OCI-LY1 (cell line): Measurements from ENCODE around the gene GMDS.
"Not testable (repeated sequence)": the region's sequence is repeated elsewhere in the genome, so short reads cannot be mapped to it uniquely, and the experiment has no call there.

ENCODE experiments used
- EZH2 ChIP-seq: fragments of 200-600 bp; sonication (generic), shearing (Covaris generic); IDR thresholded peaks from 2 replicates; pipeline ENCODE4 v1.8.0; 2017; ENCODE audit warnings: borderline replicate concordance, mixed run types, mild to moderate bottlenecking, antibody characterized with exemption, low read length, moderate library complexity, mixed read lengths
- TF ChIP-seq, protein P1 (sequence below): fragments of 200-600 bp; sonication (generic), shearing (Covaris generic); IDR thresholded peaks from 2 replicates; pipeline ENCODE4 v1.5.1; 2017; ENCODE audit warnings: mild to moderate bottlenecking, antibody characterized with exemption, low read length, moderate library complexity, mixed read lengths

DNA sequence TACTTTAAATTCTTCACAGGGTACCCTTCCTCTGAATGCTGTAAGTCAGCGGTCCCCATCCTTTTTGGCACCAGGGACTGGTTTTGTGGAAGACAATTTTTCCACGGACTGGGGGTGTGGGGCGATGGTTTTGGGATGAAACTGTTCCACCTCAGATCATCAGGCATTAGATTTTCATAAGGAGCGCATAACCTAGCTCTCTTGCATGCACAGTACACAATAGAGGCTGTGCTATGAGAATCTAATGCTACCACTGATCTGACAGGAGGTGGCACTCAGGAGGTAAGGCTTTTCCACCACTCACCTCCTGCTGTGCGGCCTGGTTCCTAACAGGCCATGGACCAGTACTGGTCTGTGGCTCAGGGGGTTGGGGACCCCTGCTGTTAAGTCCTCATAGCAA lies 399.9 kb downstream of the GMDS start:
- TF ChIP-seq, protein P1, sequence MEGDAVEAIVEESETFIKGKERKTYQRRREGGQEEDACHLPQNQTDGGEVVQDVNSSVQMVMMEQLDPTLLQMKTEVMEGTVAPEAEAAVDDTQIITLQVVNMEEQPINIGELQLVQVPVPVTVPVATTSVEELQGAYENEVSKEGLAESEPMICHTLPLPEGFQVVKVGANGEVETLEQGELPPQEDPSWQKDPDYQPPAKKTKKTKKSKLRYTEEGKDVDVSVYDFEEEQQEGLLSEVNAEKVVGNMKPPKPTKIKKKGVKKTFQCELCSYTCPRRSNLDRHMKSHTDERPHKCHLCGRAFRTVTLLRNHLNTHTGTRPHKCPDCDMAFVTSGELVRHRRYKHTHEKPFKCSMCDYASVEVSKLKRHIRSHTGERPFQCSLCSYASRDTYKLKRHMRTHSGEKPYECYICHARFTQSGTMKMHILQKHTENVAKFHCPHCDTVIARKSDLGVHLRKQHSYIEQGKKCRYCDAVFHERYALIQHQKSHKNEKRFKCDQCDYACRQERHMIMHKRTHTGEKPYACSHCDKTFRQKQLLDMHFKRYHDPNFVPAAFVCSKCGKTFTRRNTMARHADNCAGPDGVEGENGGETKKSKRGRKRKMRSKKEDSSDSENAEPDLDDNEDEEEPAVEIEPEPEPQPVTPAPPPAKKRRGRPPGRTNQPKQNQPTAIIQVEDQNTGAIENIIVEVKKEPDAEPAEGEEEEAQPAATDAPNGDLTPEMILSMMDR = not testable (repeated sequence)
- not testable (repeated sequence) for TF ChIP-seq EZH2
